ENCODE measurements around the gene ZNF716. TPM values are rescaled to one million over a fixed set of nuclear protein-coding genes. Genes with fewer than 3 reads are reported as not detected.

The ZNF716 gene
- total and polyA plus RNA-seq, 2 donors (not counting 3 experiments of a cell fraction or from before 2014, with no cell fraction given) = not detected

DNA sequence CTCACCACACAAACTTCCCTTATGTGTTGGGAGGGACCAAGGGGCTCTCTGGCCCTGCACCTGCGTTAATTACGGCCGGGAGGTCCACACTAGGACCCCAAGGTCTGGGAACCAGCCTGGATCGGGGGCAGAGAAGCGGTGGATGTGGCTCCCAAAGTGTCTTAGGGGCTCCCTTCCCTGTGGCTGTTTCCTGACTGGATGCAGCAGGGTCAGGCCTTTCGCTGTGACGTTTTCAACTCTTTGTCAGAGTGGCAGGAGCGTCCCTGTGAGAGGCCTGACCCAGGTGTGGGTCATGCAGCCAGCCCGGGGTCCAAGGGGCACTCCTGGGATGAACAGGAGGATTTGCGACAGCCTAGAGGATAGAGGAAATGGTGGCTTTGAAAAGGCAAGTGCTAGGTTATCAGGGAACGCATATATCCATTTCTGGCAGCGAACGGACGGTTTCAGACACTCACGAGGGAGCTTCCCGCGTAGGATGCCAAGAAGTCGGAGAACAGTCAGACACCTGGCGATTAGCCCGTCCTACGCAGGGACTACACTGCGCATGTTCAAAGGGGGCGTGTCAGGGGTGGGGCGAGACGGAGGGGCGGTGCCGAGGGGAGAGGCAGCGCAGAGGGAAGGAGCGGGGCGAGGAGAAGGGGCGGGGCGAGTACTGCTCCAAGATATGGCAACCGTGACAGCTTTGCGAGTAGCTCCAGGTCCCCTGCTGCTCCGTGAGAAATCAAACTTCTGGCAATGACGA is 46.2 kb upstream of the ZNF716 start:
- intact Hi-C loops (cut with micrococcal nuclease) (no loop called here), dilution Hi-C loops (cut with MboI; ENCODE audit: extremely low pct_ligation_motif_present, low sequenced_read_pairs) (no loop called here)
- no TSS peak for BruUV-seq (replicated peaks)
- no peak overlapping the region for H3K27ac ChIP-seq (ENCODE audit: insufficient read depth, low read depth, low read length)
- ChIA-PET POLR2A (no interaction called here), CTCF (no interaction called here)
- peaks cover 2% of the 10 kb centered on the region for H3K9me3 ChIP-seq (replicated peaks; ENCODE audit: control insufficient read depth, insufficient read depth, low read length)
- no peaks in the 10 kb centered on the region for H3K9me1 ChIP-seq (replicated peaks; ENCODE audit: control insufficient read depth, extremely low read depth, insufficient read depth, low read length)
- FAIRE-seq = no peak
- H3K4me3 ChIP-seq (replicated peaks in 1 of 3; ENCODE audit: insufficient read depth in 1 of 3, low read depth in 1 of 3, low read length in 3 of 3) = no peak overlapping the region
- H3K79me2 ChIP-seq (ENCODE audit: control insufficient read depth, insufficient read depth, low read length) = no peaks in the 10 kb centered on the region
- no peaks in the 10 kb centered on the region for H3K36me3 ChIP-seq (ENCODE audit: control insufficient read depth in 2 of 2, extremely low read depth in 1 of 2, insufficient read depth in 2 of 2, low read length in 2 of 2)
- H2AFZ ChIP-seq (ENCODE audit: low read depth, low read length) = no peak overlapping the region
- TF ChIP-seq POLR2A (IDR thresholded peaks at IDR 0.05; ENCODE audit: low read depth, low read length) (no peak), JUN (IDR thresholded peaks at IDR 0.05; ENCODE audit: borderline replicate concordance, insufficient read depth, insufficient read length, low read depth) (no peak), EZH2 (IDR thresholded peaks at IDR 0.05; ENCODE audit: borderline replicate concordance, low read depth, low read length, severe bottlenecking) (no peak), MYC (IDR thresholded peaks at IDR 0.05; ENCODE audit: low read depth, low read length) (no peak), FOS (IDR thresholded peaks at IDR 0.05; ENCODE audit: borderline replicate concordance, insufficient read depth, low read length) (no peak), POLR2AphosphoS5 (IDR thresholded peaks at IDR 0.05; ENCODE audit: insufficient read depth, low read depth, low read length) (no peak), GATA2 (IDR thresholded peaks at IDR 0.05; ENCODE audit: insufficient read depth, insufficient read length, low read depth, low read length) (no peak)
- TF ChIP-seq, protein P1, sequence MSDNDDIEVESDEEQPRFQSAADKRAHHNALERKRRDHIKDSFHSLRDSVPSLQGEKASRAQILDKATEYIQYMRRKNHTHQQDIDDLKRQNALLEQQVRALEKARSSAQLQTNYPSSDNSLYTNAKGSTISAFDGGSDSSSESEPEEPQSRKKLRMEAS (IDR thresholded peaks at IDR 0.05; ENCODE audit: insufficient read depth, insufficient read length) = no peak
- TF ChIP-seq, protein P2, sequence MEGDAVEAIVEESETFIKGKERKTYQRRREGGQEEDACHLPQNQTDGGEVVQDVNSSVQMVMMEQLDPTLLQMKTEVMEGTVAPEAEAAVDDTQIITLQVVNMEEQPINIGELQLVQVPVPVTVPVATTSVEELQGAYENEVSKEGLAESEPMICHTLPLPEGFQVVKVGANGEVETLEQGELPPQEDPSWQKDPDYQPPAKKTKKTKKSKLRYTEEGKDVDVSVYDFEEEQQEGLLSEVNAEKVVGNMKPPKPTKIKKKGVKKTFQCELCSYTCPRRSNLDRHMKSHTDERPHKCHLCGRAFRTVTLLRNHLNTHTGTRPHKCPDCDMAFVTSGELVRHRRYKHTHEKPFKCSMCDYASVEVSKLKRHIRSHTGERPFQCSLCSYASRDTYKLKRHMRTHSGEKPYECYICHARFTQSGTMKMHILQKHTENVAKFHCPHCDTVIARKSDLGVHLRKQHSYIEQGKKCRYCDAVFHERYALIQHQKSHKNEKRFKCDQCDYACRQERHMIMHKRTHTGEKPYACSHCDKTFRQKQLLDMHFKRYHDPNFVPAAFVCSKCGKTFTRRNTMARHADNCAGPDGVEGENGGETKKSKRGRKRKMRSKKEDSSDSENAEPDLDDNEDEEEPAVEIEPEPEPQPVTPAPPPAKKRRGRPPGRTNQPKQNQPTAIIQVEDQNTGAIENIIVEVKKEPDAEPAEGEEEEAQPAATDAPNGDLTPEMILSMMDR (IDR thresholded peaks at IDR 0.05; ENCODE audit: extremely low read depth in 1 of 2, insufficient read depth in 1 of 2, low read depth in 1 of 2, low read length in 2 of 2) = no peak
- H3K9ac ChIP-seq (replicated peaks; ENCODE audit: extremely low read depth, insufficient read depth, low read length) = no peak overlapping the region
- H3K4me1 ChIP-seq (ENCODE audit: control insufficient read depth, extremely low read depth, insufficient read depth, low read length) = no peaks in the 10 kb centered on the region
- H3K4me2 ChIP-seq (ENCODE audit: insufficient read depth, low read length) = no peak overlapping the region
- H3K27me3 ChIP-seq (ENCODE audit: control insufficient read depth in 2 of 2, insufficient read depth in 2 of 2, low read length in 2 of 2) = no peaks in the 10 kb centered on the region
- no peaks in the 10 kb centered on the region for H4K20me1 ChIP-seq (replicated peaks; ENCODE audit: control insufficient read depth, extremely low read depth, insufficient read depth, low read length)
- DNase-seq (ENCODE audit: low read depth, low spot score) = no peak

Measured in endothelial cell of umbilical vein (primary cell).